OCI-LY1 (cell line): ENCODE measurements around the gene MBNL2.

ENCODE experiments used
- EZH2 ChIP-seq: fragments of 200-600 bp; sonication (generic), shearing (Covaris generic); IDR thresholded peaks from 2 replicates; pipeline ENCODE4 v1.8.0; 2017; ENCODE audit warnings: borderline replicate concordance, mixed run types, mild to moderate bottlenecking, antibody characterized with exemption, low read length, moderate library complexity, mixed read lengths
- TF ChIP-seq, protein P1 (sequence below): fragments of 200-600 bp; sonication (generic), shearing (Covaris generic); IDR thresholded peaks from 2 replicates; pipeline ENCODE4 v1.5.1; 2017; ENCODE audit warnings: mild to moderate bottlenecking, antibody characterized with exemption, low read length, moderate library complexity, mixed read lengths

DNA sequence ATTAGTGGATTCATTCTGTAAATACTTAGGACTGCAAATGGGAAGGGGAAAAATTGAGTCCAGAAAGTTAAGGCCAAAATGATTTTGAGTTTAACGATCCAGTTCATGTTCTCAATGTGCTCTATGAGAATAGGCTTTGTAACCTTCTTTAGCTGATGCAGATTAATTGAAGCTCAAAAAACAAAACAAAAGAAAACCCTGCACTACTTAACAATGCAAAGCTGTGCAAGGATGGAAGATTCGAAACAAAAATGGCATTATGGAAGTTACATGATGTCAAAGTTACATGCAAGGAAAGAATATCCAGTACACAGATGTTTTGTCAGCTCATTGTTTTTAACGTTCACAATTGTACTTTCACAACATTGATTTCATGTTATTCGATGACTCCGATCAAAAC is 132.7 kb downstream of the MBNL2 start:
- TF ChIP-seq, protein P1, sequence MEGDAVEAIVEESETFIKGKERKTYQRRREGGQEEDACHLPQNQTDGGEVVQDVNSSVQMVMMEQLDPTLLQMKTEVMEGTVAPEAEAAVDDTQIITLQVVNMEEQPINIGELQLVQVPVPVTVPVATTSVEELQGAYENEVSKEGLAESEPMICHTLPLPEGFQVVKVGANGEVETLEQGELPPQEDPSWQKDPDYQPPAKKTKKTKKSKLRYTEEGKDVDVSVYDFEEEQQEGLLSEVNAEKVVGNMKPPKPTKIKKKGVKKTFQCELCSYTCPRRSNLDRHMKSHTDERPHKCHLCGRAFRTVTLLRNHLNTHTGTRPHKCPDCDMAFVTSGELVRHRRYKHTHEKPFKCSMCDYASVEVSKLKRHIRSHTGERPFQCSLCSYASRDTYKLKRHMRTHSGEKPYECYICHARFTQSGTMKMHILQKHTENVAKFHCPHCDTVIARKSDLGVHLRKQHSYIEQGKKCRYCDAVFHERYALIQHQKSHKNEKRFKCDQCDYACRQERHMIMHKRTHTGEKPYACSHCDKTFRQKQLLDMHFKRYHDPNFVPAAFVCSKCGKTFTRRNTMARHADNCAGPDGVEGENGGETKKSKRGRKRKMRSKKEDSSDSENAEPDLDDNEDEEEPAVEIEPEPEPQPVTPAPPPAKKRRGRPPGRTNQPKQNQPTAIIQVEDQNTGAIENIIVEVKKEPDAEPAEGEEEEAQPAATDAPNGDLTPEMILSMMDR: no peak
- TF ChIP-seq EZH2: no peak
